Loucy (cell line): ENCODE data around the gene ZBTB38.

ENCODE experiments used
- CTCF ChIP-seq: fragments of 200-600 bp; sonication (generic); conservative IDR thresholded peaks from 2 replicates; pipeline ENCODE4 v1.5.1; 2014; ENCODE audit warnings: mild to moderate bottlenecking, antibody characterized with exemption, low read length
- EZH2phosphoT487 ChIP-seq: fragments of 200-600 bp; IDR thresholded peaks from 2 replicates; pipeline ENCODE4 v1.6.1; 2018; ENCODE audit warnings: antibody characterized with exemption, mild to moderate bottlenecking, moderate library complexity, borderline replicate concordance

- no peak for TF ChIP-seq CTCF
- TF ChIP-seq EZH2phosphoT487 = no peak
These were observed 38.7 kb downstream of the ZBTB38 start for GRCh38 chr3:141407047-141407446.
